GM12865 (cell line): Measurements from ENCODE around the gene SNRNP200.
"Not testable (repeated sequence)": the region's sequence is repeated elsewhere in the genome, so short reads cannot be mapped to it uniquely, and the experiment has no call there.

ENCODE experiments used
- DNase-seq: peaks from one replicate; pipeline ENCODE4 v3.0.0; 2010; ENCODE audit warnings: low read depth
- H3K4me3 ChIP-seq: 2 replicates; pipeline ENCODE4 v1.5.1; 2011; ENCODE audit warnings: mild to moderate bottlenecking, low read depth, low read length, control low read depth
- CTCF ChIP-seq: IDR thresholded peaks from 2 replicates; pipeline ENCODE4 v1.5.1; 2011; ENCODE audit warnings: low read length, control low read depth, low read depth, inconsistent platforms; ENCODE audit not compliant: insufficient read depth; ENCODE audit errors: missing control alignments

SNRNP200 gene

GRCh38 chr2:96308248-96308647 is 2.9 kb upstream of the SNRNP200 start:
- DNase-seq = no peak
- H3K4me3 ChIP-seq = no peak overlapping the region
- no peak for TF ChIP-seq CTCF

- no peak for TF ChIP-seq CTCF
- H3K4me3 ChIP-seq = peak overlapping the region; percentile 88
- DNase-seq = no peak
Observed at GRCh38 chr2:96306370-96306769, 1.0 kb upstream of the SNRNP200 start.

- no peak for TF ChIP-seq CTCF
- H3K4me3 ChIP-seq = peak overlapping the region; percentile 88
- DNase-seq = peak; percentile 23
Observed at GRCh38 chr2:96305979-96306308, 598 bp upstream of the SNRNP200 start.

GRCh38 chr2:96304606-96305005 is 740 bp downstream of the SNRNP200 start:
- H3K4me3 ChIP-seq = peak overlapping the region; percentile 88
- TF ChIP-seq CTCF = no peak
- DNase-seq = no peak

- no peak overlapping the region for H3K4me3 ChIP-seq
- DNase-seq = no peak
- no peak for TF ChIP-seq CTCF
Observed at GRCh38 chr2:96301865-96302264, 3.5 kb downstream of the SNRNP200 start.

- no peak for DNase-seq
- TF ChIP-seq CTCF = no peak
- no peak overlapping the region for H3K4me3 ChIP-seq
Observed at GRCh38 chr2:96296925-96297324, 8.4 kb downstream of the SNRNP200 start.

GRCh38 chr2:96294271-96294670 is 11.1 kb downstream of the SNRNP200 start:
- not testable (repeated sequence) for DNase-seq, H3K4me3 ChIP-seq

GRCh38 chr2:96291751-96292150 is 13.6 kb downstream of the SNRNP200 start:
- TF ChIP-seq CTCF = no peak
- H3K4me3 ChIP-seq = no peak overlapping the region
- DNase-seq = no peak
